HEK293 (cell line): Measurements from ENCODE around the gene IRF6.

Experiments
- EGR2 ChIP-seq: fragments of 450-650 bp; formaldehyde crosslinking; IDR thresholded peaks from 2 replicates; pipeline ENCODE4 v1.5.1; 2016; ENCODE audit warnings: low read depth, missing biosample characterization, missing genetic modification characterization
- ZNF23 ChIP-seq: fragments of 450-650 bp; formaldehyde crosslinking; IDR thresholded peaks from 2 replicates; pipeline ENCODE4 v1.5.1; 2016; ENCODE audit warnings: missing biosample characterization, missing genetic modification characterization, borderline replicate concordance
- ZNF580 ChIP-seq: fragments of 450-650 bp; formaldehyde crosslinking; IDR thresholded peaks from 2 replicates; pipeline ENCODE4 v1.5.1; 2016; ENCODE audit warnings: missing biosample characterization, missing genetic modification characterization
- TF ChIP-seq, protein P1 (sequence below): fragments of 450-650 bp; formaldehyde crosslinking; IDR thresholded peaks from 2 replicates; pipeline ENCODE4 v1.5.1; 2016; ENCODE audit warnings: missing biosample characterization, missing genetic modification characterization
- TF ChIP-seq, protein P2 (sequence below): sonication (generic); formaldehyde crosslinking; IDR thresholded peaks from 2 replicates; pipeline ENCODE4 v1.8.1; 2022; ENCODE audit warnings: mild to moderate bottlenecking, moderate library complexity, missing genetic modification reagents

DNA sequence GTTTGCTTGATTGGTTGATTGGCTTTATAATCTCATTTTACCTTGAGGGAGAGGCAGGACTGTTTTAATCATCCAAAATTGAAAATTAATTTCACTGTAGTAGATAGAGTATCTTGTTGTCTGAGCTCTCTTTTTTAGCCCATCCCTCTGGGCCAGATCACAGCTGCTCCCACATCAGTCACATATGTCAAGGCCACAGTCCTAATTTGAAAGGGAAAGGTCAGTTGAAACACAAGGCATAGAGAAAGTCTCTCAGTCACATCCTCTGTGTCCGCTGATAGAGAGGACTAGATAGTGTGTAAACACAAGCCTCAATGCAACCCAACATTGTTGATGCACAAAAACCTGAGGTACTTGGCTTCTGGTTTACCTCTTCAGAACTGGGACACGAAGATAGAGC, 28.4 kb downstream of the IRF6 start:
- TF ChIP-seq EGR2 (tag by site-specific recombination) (no peak), ZNF580 (no peak), ZNF23 (tag by site-specific recombination) (no peak)
- TF ChIP-seq, protein P1, sequence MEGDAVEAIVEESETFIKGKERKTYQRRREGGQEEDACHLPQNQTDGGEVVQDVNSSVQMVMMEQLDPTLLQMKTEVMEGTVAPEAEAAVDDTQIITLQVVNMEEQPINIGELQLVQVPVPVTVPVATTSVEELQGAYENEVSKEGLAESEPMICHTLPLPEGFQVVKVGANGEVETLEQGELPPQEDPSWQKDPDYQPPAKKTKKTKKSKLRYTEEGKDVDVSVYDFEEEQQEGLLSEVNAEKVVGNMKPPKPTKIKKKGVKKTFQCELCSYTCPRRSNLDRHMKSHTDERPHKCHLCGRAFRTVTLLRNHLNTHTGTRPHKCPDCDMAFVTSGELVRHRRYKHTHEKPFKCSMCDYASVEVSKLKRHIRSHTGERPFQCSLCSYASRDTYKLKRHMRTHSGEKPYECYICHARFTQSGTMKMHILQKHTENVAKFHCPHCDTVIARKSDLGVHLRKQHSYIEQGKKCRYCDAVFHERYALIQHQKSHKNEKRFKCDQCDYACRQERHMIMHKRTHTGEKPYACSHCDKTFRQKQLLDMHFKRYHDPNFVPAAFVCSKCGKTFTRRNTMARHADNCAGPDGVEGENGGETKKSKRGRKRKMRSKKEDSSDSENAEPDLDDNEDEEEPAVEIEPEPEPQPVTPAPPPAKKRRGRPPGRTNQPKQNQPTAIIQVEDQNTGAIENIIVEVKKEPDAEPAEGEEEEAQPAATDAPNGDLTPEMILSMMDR (tag by site-specific recombination): no peak
- TF ChIP-seq, protein P2, sequence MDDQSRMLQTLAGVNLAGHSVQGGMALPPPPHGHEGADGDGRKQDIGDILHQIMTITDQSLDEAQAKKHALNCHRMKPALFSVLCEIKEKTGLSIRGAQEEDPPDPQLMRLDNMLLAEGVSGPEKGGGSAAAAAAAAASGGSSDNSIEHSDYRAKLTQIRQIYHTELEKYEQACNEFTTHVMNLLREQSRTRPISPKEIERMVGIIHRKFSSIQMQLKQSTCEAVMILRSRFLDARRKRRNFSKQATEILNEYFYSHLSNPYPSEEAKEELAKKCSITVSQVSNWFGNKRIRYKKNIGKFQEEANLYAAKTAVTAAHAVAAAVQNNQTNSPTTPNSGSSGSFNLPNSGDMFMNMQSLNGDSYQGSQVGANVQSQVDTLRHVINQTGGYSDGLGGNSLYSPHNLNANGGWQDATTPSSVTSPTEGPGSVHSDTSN (CRISPR knock-in tag): no peak
